SK-N-SH (cell line): ENCODE measurements around the gene RBM47. TPM values are rescaled to one million over a fixed set of nuclear protein-coding genes. Genes with fewer than 3 reads are reported as not detected.

Experiments used
- CTCF ChIA-PET: fragments of 300-600, 350-600 bp; formaldehyde crosslinking; extraction: SDS; loops from one replicate; lab custom pipeline; 2021; lab: Yijun Ruan, JAX
- POLR2A ChIA-PET: fragments of 350-600 bp; sonication (Branson Sonifier 250); formaldehyde crosslinking; extraction: SDS; loops from one replicate; lab custom pipeline; 2020; ENCODE audit warnings: antibody characterized with exemption, inconsistent platforms; lab: Yijun Ruan, JAX
- DNase-seq: peaks from one replicate; pipeline ENCODE4 v3.0.0; 2012
- H2AFZ ChIP-seq: fragments of 200-600 bp; sonication (generic); 2 replicates; pipeline ENCODE4 v1.8.1; 2016; ENCODE audit warnings: antibody characterized with exemption, mild to moderate bottlenecking, low read depth
- H3F3A ChIP-seq: fragments of 200-600 bp; sonication (generic); replicated peaks from 2 replicates; pipeline ENCODE3; 2016; ENCODE audit warnings: antibody characterized with exemption, mild to moderate bottlenecking; ENCODE audit not compliant: insufficient read depth
- H3K27ac ChIP-seq, 2 experiments: fragments of 200-500 bp in 1 of 2; fragments of 200-600 bp in 1 of 2; sonication (Bioruptor generic) in 1 of 2; sonication (generic), shearing (Covaris generic) in 1 of 2; 2 replicates each; pipeline versions ENCODE4 v1.5.1 to v1.6.1; 2014 to 2016; ENCODE audit warnings: low read depth in 2 of 2, inconsistent platforms in 1 of 2, low read length in 1 of 2, mild to moderate bottlenecking in 1 of 2, mixed read lengths in 1 of 2
- H3K27me3 ChIP-seq: fragments of 200-600 bp; sonication (generic), shearing (Covaris generic); 2 replicates; pipeline ENCODE4 v1.6.1; 2016; ENCODE audit warnings: mixed run types; ENCODE audit not compliant: insufficient read depth
- H3K36me3 ChIP-seq, 2 experiments: fragments of 200-500 bp in 1 of 2; fragments of 200-600 bp in 1 of 2; sonication (Bioruptor generic) in 1 of 2; sonication (generic) in 1 of 2; replicated peaks in 1 of 2; 2 replicates each; pipeline versions ENCODE3 to v1.5.1; 2014 to 2016; ENCODE audit warnings: low read length in 1 of 2, mild to moderate bottlenecking in 1 of 2; ENCODE audit not compliant: insufficient read depth in 2 of 2, control insufficient read depth in 1 of 2
- H3K4me1 ChIP-seq, 2 experiments: fragments of 200-500 bp in 1 of 2; fragments of 200-600 bp in 1 of 2; sonication (Bioruptor generic) in 1 of 2; sonication (generic), shearing (Covaris generic) in 1 of 2; 2 replicates each; pipeline versions ENCODE4 v1.5.1 to v1.6.1; 2014 to 2016; ENCODE audit warnings: low read depth in 1 of 2, low read length in 1 of 2, mixed run types in 1 of 2; ENCODE audit not compliant: insufficient read depth in 2 of 2, control insufficient read depth in 1 of 2
- H3K4me2 ChIP-seq: fragments of 200-600 bp; sonication (generic), shearing (Covaris generic); 2 replicates; pipeline ENCODE4 v1.6.1; 2017; ENCODE audit warnings: mixed run types
- H3K4me3 ChIP-seq, 2 experiments: fragments of 200-500 bp in 1 of 2; fragments of 200-600 bp in 1 of 2; sonication (Bioruptor generic) in 1 of 2; sonication (generic), shearing (Covaris generic) in 1 of 2; 2 replicates each; pipeline versions ENCODE4 v1.5.1 to v1.8.1; 2014 to 2016; ENCODE audit warnings: low read depth in 2 of 2, inconsistent platforms in 1 of 2, low read length in 1 of 2, mild to moderate bottlenecking in 1 of 2, mixed read lengths in 1 of 2, moderate library complexity in 1 of 2
- H3K79me2 ChIP-seq: fragments of 200-600 bp; sonication (generic); 2 replicates; pipeline ENCODE4 v1.8.1; 2017; ENCODE audit warnings: mild to moderate bottlenecking; ENCODE audit not compliant: insufficient read depth
- H3K9ac ChIP-seq: fragments of 200-600 bp; sonication (generic); 2 replicates; pipeline ENCODE4 v1.6.1; 2017; ENCODE audit warnings: mixed run types
- H3K9me2 ChIP-seq: fragments of 200-600 bp; sonication (generic); 2 replicates; pipeline ENCODE4 v1.6.1; 2017; ENCODE audit warnings: mixed run types
- H3K9me3 ChIP-seq: fragments of 200-600 bp; sonication (generic); 2 replicates; pipeline ENCODE4 v1.6.1; 2017; ENCODE audit warnings: mixed run types, mild to moderate bottlenecking, moderate library complexity
- H4K20me1 ChIP-seq: fragments of 200-600 bp; sonication (generic); 2 replicates; pipeline ENCODE4 v1.6.1; 2017; ENCODE audit warnings: mild to moderate bottlenecking, mixed run types; ENCODE audit not compliant: insufficient read depth
- CTCF ChIP-seq: fragments of 200-600 bp; sonication (generic); IDR thresholded peaks from 2 replicates; pipeline ENCODE4 v1.6.1; 2017; ENCODE audit warnings: antibody characterized with exemption, mild to moderate bottlenecking, moderate library complexity
- EP300 ChIP-seq, 2 experiments: IDR thresholded peaks; 2 replicates each; pipeline versions ENCODE4 v1.4.0 to v1.6.1; 2012; ENCODE audit warnings: borderline replicate concordance in 1 of 2, low read depth in 1 of 2, low read length in 1 of 2
- EZH2phosphoT487 ChIP-seq: fragments of 200-600 bp; sonication (generic); IDR thresholded peaks from 2 replicates; pipeline ENCODE4 v1.6.1; 2017; ENCODE audit warnings: low read depth, mixed run types, mild to moderate bottlenecking, antibody characterized with exemption, moderate library complexity, borderline replicate concordance
- FOSL2 ChIP-seq: IDR thresholded peaks from 2 replicates; pipeline ENCODE4 v1.4.0; 2012; ENCODE audit warnings: low read depth, mild to moderate bottlenecking, moderate library complexity, borderline replicate concordance
- FOXJ3 ChIP-seq: sonication (generic); formaldehyde crosslinking; IDR thresholded peaks from 2 replicates; pipeline ENCODE4 v1.5.1; 2020; ENCODE audit warnings: mild to moderate bottlenecking, missing genetic modification reagents
- GABPA ChIP-seq: IDR thresholded peaks from 2 replicates; pipeline ENCODE4 v1.4.0; 2012; ENCODE audit warnings: low read depth, mild to moderate bottlenecking
- IRF3 ChIP-seq: fragments of 150-350 bp; IDR thresholded peaks from 2 replicates; pipeline ENCODE4 v1.6.1; 2016; ENCODE audit warnings: mild to moderate bottlenecking, low read depth, low read length
- JUND ChIP-seq: IDR thresholded peaks from 2 replicates; pipeline ENCODE4 v1.4.0; 2012
- MXI1 ChIP-seq: IDR thresholded peaks from 2 replicates; pipeline ENCODE4 v1.6.1; 2012; ENCODE audit warnings: mild to moderate bottlenecking, low read depth, low read length, improper control_type of control experiment
- NFIC ChIP-seq: IDR thresholded peaks from 2 replicates; pipeline ENCODE4 v1.4.0; 2012; ENCODE audit warnings: borderline replicate concordance
- NRF1 ChIP-seq: IDR thresholded peaks from 2 replicates; pipeline ENCODE4 v1.6.1; 2012; ENCODE audit warnings: low read depth, mild to moderate bottlenecking, low read length
- POLR2AphosphoS5 ChIP-seq: IDR thresholded peaks from 2 replicates; pipeline ENCODE4 v1.6.1; 2012; ENCODE audit warnings: low read depth, low read length
- RAD21 ChIP-seq: IDR thresholded peaks from 2 replicates; pipeline ENCODE4 v1.6.1; 2012; ENCODE audit warnings: mild to moderate bottlenecking, low read length
- RCOR1 ChIP-seq: fragments of 150-350 bp; IDR thresholded peaks from 2 replicates; pipeline ENCODE4 v1.6.1; 2017; ENCODE audit warnings: antibody characterized with exemption, low read length
- REST ChIP-seq: IDR thresholded peaks from 2 replicates; pipeline ENCODE4 v1.6.1; 2012; ENCODE audit warnings: mild to moderate bottlenecking, low read depth, low read length, moderate library complexity
- RFX5 ChIP-seq: IDR thresholded peaks from 2 replicates; pipeline ENCODE4 v1.6.1; 2012; ENCODE audit warnings: mild to moderate bottlenecking, improper control_type of control experiment, low read length
- SIN3A ChIP-seq: IDR thresholded peaks from 2 replicates; pipeline ENCODE4 v1.6.1; 2012; ENCODE audit warnings: low read depth, mild to moderate bottlenecking, low read length, moderate library complexity, borderline replicate concordance
- SMC3 ChIP-seq: IDR thresholded peaks from 2 replicates; pipeline ENCODE4 v1.6.1; 2012; ENCODE audit warnings: low read depth, low read length, improper control_type of control experiment
- TCF12 ChIP-seq: IDR thresholded peaks from 2 replicates; pipeline ENCODE4 v1.4.0; 2012
- USF1 ChIP-seq: IDR thresholded peaks from 2 replicates; pipeline ENCODE4 v1.4.0; 2012; ENCODE audit warnings: low read depth, borderline replicate concordance
- USF2 ChIP-seq: fragments of 150-350 bp; IDR thresholded peaks from 2 replicates; pipeline ENCODE4 v1.6.1; 2017; ENCODE audit warnings: antibody characterized with exemption, low read length, low read depth, borderline replicate concordance
- YY1 ChIP-seq: IDR thresholded peaks from 2 replicates; pipeline ENCODE4 v1.4.0; 2012; ENCODE audit warnings: low read depth, mild to moderate bottlenecking
- ZBTB33 ChIP-seq: IDR thresholded peaks from 2 replicates; pipeline ENCODE4 v1.4.0; 2012; ENCODE audit warnings: low read depth, borderline replicate concordance
- WGBS: methylation state at CpG from one replicate; pipeline ENCODE4 v1.1.6; 2017; ENCODE audit warnings: low lambda C conversion rate; 5-methylcytosine and 5-hydroxymethylcytosine counted together
- polyA plus RNA-seq, 3 experiments: library from polyadenylated mRNA; depleted of rRNA; stranded (reverse); fragments of >200 nt; gene quantifications; 2 replicates each; pipeline ENCODE4 v1.2.3, GENCODE V29; 2012

RBM47 gene
- polyA plus RNA-seq, 1 of the 3 experiments (the other 2 are of a cell fraction) = 6.8 TPM

GRCh38 chr4:40388239-40388638 is 241.4 kb downstream of the RBM47 start (continued):
- TF ChIP-seq USF1 (no peak), MXI1 (no peak), RFX5 (no peak), NFIC (no peak), FOSL2 (no peak), EZH2phosphoT487 (no peak), SIN3A (no peak)

GRCh38 chr4:40380647-40381046 is 249.0 kb downstream of the RBM47 start:
- Histone ChIP-seq H3K79me2 (no peaks in the 10 kb centered on the region), H3K4me2 (no peak overlapping the region), H3K4me1 (no peaks in the 10 kb centered on the region), H3F3A (no peaks in the 10 kb centered on the region), H3K4me3 (no peak overlapping the region), H3K36me3 (no peaks in the 10 kb centered on the region), H3K27me3 (no peaks in the 10 kb centered on the region), H3K9me2 (no peaks in the 10 kb centered on the region), H2AFZ (no peak overlapping the region), H4K20me1 (no peaks in the 10 kb centered on the region), H3K9me3 (no peaks in the 10 kb centered on the region), H3K27ac (no peak overlapping the region), H3K9ac (no peak overlapping the region)
- ChIA-PET CTCF (no interaction called here), POLR2A (no interaction called here)
- DNase-seq = no peak
- 65% methylated on average over 3 of the region's 5 CpGs for WGBS
- TF ChIP-seq FOSL2 (no peak), CTCF (no peak), GABPA (no peak), EP300 (IDR thresholded peaks at IDR 0.05; ENCODE audit: borderline replicate concordance in 1 of 2, low read depth in 1 of 2, low read length in 1 of 2) (no peak), SMC3 (no peak), USF2 (no peak), RFX5 (no peak), REST (no peak), IRF3 (no peak), JUND (no peak), YY1 (no peak), NRF1 (no peak), POLR2AphosphoS5 (no peak), RAD21 (no peak), TCF12 (no peak), NFIC (no peak), ZBTB33 (no peak), RCOR1 (no peak), FOXJ3 (no peak)
